IMR-90 (cell line): ENCODE data around the gene TXNDC11. TPM values are rescaled to one million over a fixed set of nuclear protein-coding genes. Genes with fewer than 3 reads are reported as not detected.
A peak's percentile ranks its signal among the peaks of the same experiment; 100 is the strongest.

Experiments used
- ATAC-seq: fragments of 200-7000 bp; cut with Tn5 transposase; 2 replicates; pipeline ENCODE4 v1.9.1; 2020; ENCODE audit warnings: low read depth, mild to moderate bottlenecking, moderate library complexity
- BruUV-seq: library from RNA; stranded (reverse); fragments of 400-500 nt; replicated peaks from 2 replicates; lab custom pipeline; 2021; lab: Mats Ljungman, UMichigan
- CTCF ChIA-PET: fragments of 300-600 bp; formaldehyde crosslinking; extraction: SDS; loops from one replicate; lab custom pipeline; 2021; ENCODE audit warnings: antibody characterized with exemption; lab: Yijun Ruan, JAX
- POLR2A ChIA-PET: fragments of 300-600 bp; sonication (Branson Sonifier 250); formaldehyde crosslinking; loops from one replicate; lab custom pipeline; 2022; ENCODE audit warnings: antibody characterized with exemption; ENCODE audit not compliant: unreplicated experiment; lab: Charles Lee
- DNase-seq: peaks from one replicate; pipeline ENCODE4 v3.0.0; 2013
- H2AFZ ChIP-seq: replicated peaks from 2 replicates; pipeline ENCODE3; 2013; ENCODE audit warnings: low read length, mild to moderate bottlenecking; ENCODE audit not compliant: poor library complexity
- H2AK5ac ChIP-seq: 2 replicates; pipeline ENCODE4 v1.6.1; 2013; ENCODE audit warnings: low read depth, low read length, inconsistent platforms
- H2AK9ac ChIP-seq: replicated peaks from 2 replicates; pipeline ENCODE3; 2013; ENCODE audit warnings: mild to moderate bottlenecking, low read depth, low read length, moderate library complexity; ENCODE audit not compliant: poor library complexity
- H2BK120ac ChIP-seq: 2 replicates; pipeline ENCODE4 v1.6.1; 2013; ENCODE audit warnings: low read depth, low read length, inconsistent platforms
- H2BK15ac ChIP-seq: 3 replicates; pipeline ENCODE4 v1.6.1; 2013; ENCODE audit warnings: low read depth, low read length, inconsistent platforms
- H2BK20ac ChIP-seq: 2 replicates; pipeline ENCODE4 v1.6.1; 2013; ENCODE audit warnings: low read depth, mild to moderate bottlenecking, inconsistent platforms, low read length, moderate library complexity
- H2BK5ac ChIP-seq: 2 replicates; pipeline ENCODE4 v1.6.1; 2013; ENCODE audit warnings: mild to moderate bottlenecking, low read depth, low read length, inconsistent platforms; ENCODE audit not compliant: poor library complexity, severe bottlenecking
- H3K14ac ChIP-seq: replicated peaks from 2 replicates; pipeline ENCODE4 v1.6.1; 2013; ENCODE audit warnings: low read depth, low read length, inconsistent platforms
- H3K18ac ChIP-seq: 2 replicates; pipeline ENCODE4 v1.6.1; 2013; ENCODE audit warnings: low read depth, low read length, control low read depth
- H3K23ac ChIP-seq: 2 replicates; pipeline ENCODE4 v1.6.1; 2013; ENCODE audit warnings: low read depth, low read length, inconsistent platforms
- H3K27ac ChIP-seq: 2 replicates; pipeline ENCODE4 v1.5.1; 2013; ENCODE audit warnings: mild to moderate bottlenecking, control low read depth, low read length; ENCODE audit not compliant: insufficient read depth
- H3K27me3 ChIP-seq: 2 replicates; pipeline ENCODE4 v1.6.1; 2013; ENCODE audit warnings: low read length; ENCODE audit not compliant: control insufficient read depth, insufficient read depth
- H3K36me3 ChIP-seq: 2 replicates; pipeline ENCODE4 v1.6.1; 2013; ENCODE audit warnings: low read length, mixed read lengths; ENCODE audit not compliant: control insufficient read depth, insufficient read depth
- H3K4ac ChIP-seq: 2 replicates; pipeline ENCODE4 v1.6.1; 2013; ENCODE audit warnings: low read depth, low read length, inconsistent platforms
- H3K4me1 ChIP-seq: 2 replicates; pipeline ENCODE4 v1.6.1; 2013; ENCODE audit warnings: low read length, mixed read lengths; ENCODE audit not compliant: control insufficient read depth, insufficient read depth
- H3K4me2 ChIP-seq: 2 replicates; pipeline ENCODE4 v1.6.1; 2013; ENCODE audit warnings: low read depth, mild to moderate bottlenecking, control low read depth, low read length, moderate library complexity
- H3K4me3 ChIP-seq: 2 replicates; pipeline ENCODE4 v1.5.1; 2013; ENCODE audit warnings: low read depth, mild to moderate bottlenecking, control low read depth, low read length, moderate library complexity; ENCODE audit not compliant: insufficient read depth
- H3K56ac ChIP-seq: 2 replicates; pipeline ENCODE4 v1.6.1; 2013; ENCODE audit warnings: low read length, inconsistent platforms; ENCODE audit not compliant: insufficient read depth; ENCODE audit errors: extremely low read depth
- H3K79me1 ChIP-seq, 2 experiments: 2 replicates each; pipeline ENCODE4 v1.6.1; 2013; ENCODE audit warnings: low read length in 2 of 2, inconsistent platforms in 1 of 2, low read depth in 1 of 2
- H3K9ac ChIP-seq: 2 replicates; pipeline ENCODE4 v1.6.1; 2013; ENCODE audit warnings: low read depth, low read length, control low read depth
- H3K9me1 ChIP-seq: 2 replicates; pipeline ENCODE4 v1.6.1; 2013; ENCODE audit warnings: low read length, inconsistent platforms; ENCODE audit not compliant: insufficient read depth
- H3K9me3 ChIP-seq: 2 replicates; pipeline ENCODE4 v1.6.1; 2013; ENCODE audit warnings: low read length; ENCODE audit not compliant: control insufficient read depth, insufficient read depth
- H4K20me1 ChIP-seq: 2 replicates; pipeline ENCODE4 v1.6.1; 2013; ENCODE audit warnings: low read length, inconsistent platforms; ENCODE audit not compliant: insufficient read depth
- H4K5ac ChIP-seq: 2 replicates; pipeline ENCODE4 v1.6.1; 2013; ENCODE audit warnings: mild to moderate bottlenecking, low read depth, low read length, control low read depth
- H4K8ac ChIP-seq, 2 experiments: 2 replicates each; pipeline ENCODE4 v1.6.1; 2013; ENCODE audit warnings: low read depth in 2 of 2, low read length in 2 of 2, control low read depth in 1 of 2, inconsistent platforms in 1 of 2
- H4K91ac ChIP-seq: 2 replicates; pipeline ENCODE4 v1.6.1; 2013; ENCODE audit warnings: low read depth, low read length, inconsistent platforms; ENCODE audit not compliant: insufficient read depth
- CHD1 ChIP-seq: IDR thresholded peaks from 2 replicates; pipeline ENCODE4 v1.6.1; 2012; ENCODE audit warnings: low read depth, low read length, improper control_type of control experiment
- WGBS, 2 experiments: methylation state at CpG; one replicate each; pipeline versions ENCODE4 v1.1.5 to v1.1.7; 2013; ENCODE audit warnings: missing lambda C conversion rate in 2 of 2; ENCODE audit not compliant: insufficient read length in 1 of 2; ENCODE audit errors: extremely low coverage in 2 of 2; 5-methylcytosine and 5-hydroxymethylcytosine counted together
- dilution Hi-C: fragments of 300-500 bp; cut with HindIII; formaldehyde crosslinking; loops from one replicate; pipeline ENCODE4 v1.14.3; 2018; ENCODE audit warnings: low sequenced_read_pairs; ENCODE audit not compliant: unreplicated experiment
- in situ Hi-C: fragments of 300-500 bp; cut with MboI; formaldehyde crosslinking; loops from 3 replicates; pipeline ENCODE4 v1.14.3; 2019; ENCODE audit warnings: low sequenced_read_pairs, inconsistent platforms, mixed read lengths
- intact Hi-C: fragments of 100-400 bp; cut with micrococcal nuclease; formaldehyde crosslinking; loops from 2 replicates; pipeline ENCODE4 v1.10.0; 2022
- polyA plus RNA-seq, 3 experiments: library from polyadenylated mRNA; depleted of rRNA; stranded (reverse); fragments of >200 nt; gene quantifications; 2 replicates each; pipeline ENCODE4 v1.2.3, GENCODE V29; 2012; ENCODE audit warnings: low replicate concordance in 1 of 3
- total RNA-seq: library from RNA; depleted of rRNA; stranded (reverse); fragments of >200 nt; gene quantifications from 2 replicates; pipeline ENCODE4 v1.2.3, GENCODE V29; 2012

TXNDC11 gene
- total and polyA plus RNA-seq, 2 of the 4 experiments (the other 2 are of a cell fraction): 25.3 to 42.9 TPM

DNA sequence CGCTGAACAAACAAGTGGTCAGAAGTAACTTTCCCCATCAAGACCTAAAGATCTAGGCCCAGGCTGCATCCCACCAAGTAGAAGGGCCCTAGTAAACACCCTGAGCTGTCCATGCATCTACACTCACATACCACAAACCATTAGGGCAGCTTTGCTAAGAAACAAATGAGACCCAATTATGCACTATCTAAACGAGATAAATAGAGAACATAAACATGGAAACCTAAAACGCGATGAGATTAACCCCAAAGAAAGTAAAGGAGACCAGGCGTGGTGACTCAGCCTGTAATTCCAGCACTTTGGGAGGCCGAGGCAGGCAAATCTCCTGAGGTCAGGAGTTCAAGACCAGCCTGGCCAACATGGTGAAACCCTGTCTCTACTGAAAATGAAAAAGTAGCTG, 5.8 kb downstream of the TXNDC11 start:
- Histone ChIP-seq H3K27me3 (no peaks in the 10 kb centered on the region), H2BK15ac (no peak overlapping the region), H3K27ac (no peak overlapping the region), H3K23ac (peak overlapping the region; percentile 55; the same call in 1 of the 2 replicates), H3K4me3 (no peak overlapping the region), H3K9ac (no peak overlapping the region), H2AK9ac (no peak overlapping the region), H2BK120ac (no peak overlapping the region), H4K20me1 (peaks cover 52% of the 10 kb centered on the region), H3K4ac (no peak overlapping the region), H3K79me1 (peaks cover 26 to 77% of the 10 kb centered on the region in 2 experiments), H3K18ac (no peak overlapping the region), H3K14ac (no peak overlapping the region), H2BK20ac (no peak overlapping the region), H3K9me1 (0 out of 2 replicates have a peak, but pooled peaks cover 4% of the 10 kb centered on the region), H2AFZ (no peak overlapping the region), H4K5ac (no peak overlapping the region), H2BK5ac (no peak overlapping the region), H3K36me3 (peaks cover 24% of the 10 kb centered on the region), H4K8ac (no peak overlapping the region), H3K56ac (no peak overlapping the region), H3K9me3 (no peaks in the 10 kb centered on the region), H3K4me1 (peaks cover 11% of the 10 kb centered on the region), H2AK5ac (no peak overlapping the region), H4K91ac (no peak overlapping the region), H3K4me2 (no peak overlapping the region)
- POLR2A ChIA-PET: no interaction called here
- dilution Hi-C loops (no loop called here), intact Hi-C loops (no loop called here), in situ Hi-C loops (no loop called here)
- DNase-seq (no peak), ATAC-seq (no peak)
- CTCF ChIA-PET: no interaction called here
- WGBS, 2 experiments: 81% methylated on average over 2 of the region's 6 CpGs; no CpG with 5 or more reads in 1 of the 2 experiments
- TF ChIP-seq CHD1: no peak
- BruUV-seq: no TSS peak
